Activated naive CD8-positive, alpha-beta T cell treated with anti-CD3 and anti-CD28 coated beads, Interleukin-2, amount 10 ng/mL, durations not matched to agents 7 days and 5 days (primary cell): Measurements from ENCODE around the gene MPND. TPM values are rescaled to one million over a fixed set of nuclear protein-coding genes. Genes with fewer than 3 reads are reported as not detected.

Experiments
- ATAC-seq: fragments of 150-1000 bp; cut with Tn5 transposase; one replicate; pipeline ENCODE4 v1.10.0; 2021; ENCODE audit warnings: low read depth, moderate library complexity
- POLR2A ChIA-PET: fragments of 350-600 bp; sonication (Branson Sonifier 250); formaldehyde crosslinking; loops from one replicate; lab custom pipeline; 2021; ENCODE audit warnings: antibody characterized with exemption; lab: Charles Lee
- DNase-seq: peaks from one replicate; pipeline ENCODE4 v3.0.0; 2021
- H3K27ac Mint-ChIP-seq: one replicate; pipeline ENCODE4 v1.8.0; 2022; ENCODE audit warnings: mild to moderate bottlenecking, mixed read lengths
- H3K27me3 Mint-ChIP-seq: one replicate; pipeline ENCODE4 v1.8.0; 2022; ENCODE audit warnings: mild to moderate bottlenecking, moderate library complexity, mixed read lengths
- H3K36me3 Mint-ChIP-seq: one replicate; pipeline ENCODE4 v1.8.0; 2021; ENCODE audit warnings: mild to moderate bottlenecking, mixed read lengths
- H3K4me1 Mint-ChIP-seq: one replicate; pipeline ENCODE4 v1.8.0; 2021; ENCODE audit warnings: mixed read lengths
- H3K4me3 Mint-ChIP-seq: one replicate; pipeline ENCODE4 v1.8.0; 2022; ENCODE audit warnings: mild to moderate bottlenecking, moderate library complexity, mixed read lengths
- H3K9me3 Mint-ChIP-seq: one replicate; pipeline ENCODE4 v1.8.0; 2021; ENCODE audit warnings: mixed read lengths
- total RNA-seq, 2 experiments: library from RNA; stranded (reverse); gene quantifications; one replicate each; pipeline ENCODE4 v1.2.3, GENCODE V29; 2021

Gene MPND
- total RNA-seq, result 10 to 100 TPM; 23.7 to 26.2 TPM

- Mint-ChIP-seq H3K27ac (peak within 1 kb of the TSS; percentile 95), H3K4me1 (peaks cover 15% of the 10 kb centered on the region), H3K27me3 (no peaks in the 10 kb centered on the region), H3K9me3 (no peaks in the 10 kb centered on the region), H3K36me3 (peaks cover 15% of the 10 kb centered on the region), H3K4me3 (peak within 1 kb of the TSS; percentile 91)
- peak; percentile 99 for DNase-seq
- peak; percentile 61 for ATAC-seq
- POLR2A ChIA-PET, result interaction anchor here (0.5 to 3.6 kb wide), 27 partner anchors 9 to 846 kb away, joined by 3 to 30 read pairs (median 6); partner anchors contain the start of genes CHAF1A, FSD1, HDGFL2 and SHD
Measured at GRCh38 chr19:4343370-4344307, at the start of gene MPND. TSS of gene MPND (plus strand) at chr19:4343562. CDS start at chr19:4343594, 32 bp downstream.

DNA sequence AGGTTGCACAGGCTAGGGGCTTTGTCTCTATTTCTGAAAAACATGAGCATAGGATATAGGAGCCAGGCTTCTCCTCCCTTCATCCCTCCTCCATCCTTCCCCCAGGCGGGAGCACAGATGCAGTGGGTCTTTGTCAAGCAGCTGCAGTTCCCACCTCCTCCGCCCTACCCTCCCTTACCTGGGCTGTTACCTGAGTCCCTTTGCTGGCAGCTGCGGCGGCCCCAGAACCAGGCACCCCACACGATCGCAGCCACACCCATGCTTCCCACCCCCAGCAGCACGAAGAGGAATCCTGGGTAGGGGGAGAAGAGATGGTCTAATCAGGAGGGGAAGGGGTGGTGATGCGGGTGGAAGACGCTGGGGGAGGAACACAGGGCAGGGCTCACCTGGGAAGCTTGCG lies 49.0 kb upstream of the MPND start:
- ATAC-seq, result no peak
- H3K27ac Mint-ChIP-seq, result no peak overlapping the region
- H3K4me3 Mint-ChIP-seq, result no peak overlapping the region
- H3K4me1 Mint-ChIP-seq, result peaks cover 5% of the 10 kb centered on the region
- no peaks in the 10 kb centered on the region for H3K36me3 Mint-ChIP-seq
- POLR2A ChIA-PET, result interaction anchor here (0.5 kb wide), 1 partner anchor 8 kb away, joined by 8 read pairs; no protein-coding TSS in a partner anchor
- no peaks in the 10 kb centered on the region for H3K27me3 Mint-ChIP-seq
- DNase-seq, result no peak
- H3K9me3 Mint-ChIP-seq, result no peaks in the 10 kb centered on the region

DNA sequence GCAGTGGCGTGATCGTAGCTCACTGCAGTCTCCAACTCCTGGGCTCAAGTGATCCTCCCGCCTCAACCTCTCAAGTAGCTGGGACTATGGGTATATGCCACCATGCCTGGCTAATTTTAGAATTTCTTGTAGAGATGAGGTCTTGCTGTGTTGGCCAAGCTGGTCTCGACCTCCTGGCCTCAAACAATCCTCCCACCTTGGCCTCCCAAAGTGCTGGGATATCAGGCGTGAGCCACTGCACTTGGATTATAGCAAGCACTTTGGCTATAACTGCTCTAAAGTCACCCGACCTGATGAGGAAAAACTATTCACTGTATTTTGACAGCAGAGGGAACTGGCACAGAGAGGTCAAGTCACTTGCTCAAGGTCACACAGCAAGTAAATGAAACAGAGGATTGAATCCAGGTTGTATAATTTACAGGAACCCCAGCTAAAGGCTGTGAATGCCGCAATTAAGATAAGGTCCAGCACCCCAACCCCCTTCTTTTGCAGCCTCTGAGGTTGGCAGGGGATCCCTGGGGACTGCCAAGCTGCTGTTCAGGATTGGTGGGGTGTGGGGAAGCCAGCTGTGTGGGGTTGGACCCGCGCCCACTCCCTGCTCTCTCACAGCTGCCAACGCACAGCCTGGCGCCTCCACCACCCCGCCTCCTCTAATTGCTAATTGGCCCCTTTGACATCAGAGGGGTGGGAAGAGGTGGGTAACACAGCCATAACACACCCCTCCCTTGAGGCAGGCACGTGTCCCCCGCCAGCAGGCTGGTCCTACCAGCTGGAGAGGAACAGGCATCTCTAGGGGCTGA lies 47.2 kb upstream of the MPND start:
- DNase-seq (no peak), ATAC-seq (no peak)
- POLR2A ChIA-PET, result no interaction called here
- Mint-ChIP-seq H3K9me3 (no peaks in the 10 kb centered on the region), H3K4me1 (peaks cover 13% of the 10 kb centered on the region), H3K36me3 (peaks cover 3% of the 10 kb centered on the region), H3K4me3 (no peak overlapping the region), H3K27me3 (no peaks in the 10 kb centered on the region), H3K27ac (no peak overlapping the region)

DNA sequence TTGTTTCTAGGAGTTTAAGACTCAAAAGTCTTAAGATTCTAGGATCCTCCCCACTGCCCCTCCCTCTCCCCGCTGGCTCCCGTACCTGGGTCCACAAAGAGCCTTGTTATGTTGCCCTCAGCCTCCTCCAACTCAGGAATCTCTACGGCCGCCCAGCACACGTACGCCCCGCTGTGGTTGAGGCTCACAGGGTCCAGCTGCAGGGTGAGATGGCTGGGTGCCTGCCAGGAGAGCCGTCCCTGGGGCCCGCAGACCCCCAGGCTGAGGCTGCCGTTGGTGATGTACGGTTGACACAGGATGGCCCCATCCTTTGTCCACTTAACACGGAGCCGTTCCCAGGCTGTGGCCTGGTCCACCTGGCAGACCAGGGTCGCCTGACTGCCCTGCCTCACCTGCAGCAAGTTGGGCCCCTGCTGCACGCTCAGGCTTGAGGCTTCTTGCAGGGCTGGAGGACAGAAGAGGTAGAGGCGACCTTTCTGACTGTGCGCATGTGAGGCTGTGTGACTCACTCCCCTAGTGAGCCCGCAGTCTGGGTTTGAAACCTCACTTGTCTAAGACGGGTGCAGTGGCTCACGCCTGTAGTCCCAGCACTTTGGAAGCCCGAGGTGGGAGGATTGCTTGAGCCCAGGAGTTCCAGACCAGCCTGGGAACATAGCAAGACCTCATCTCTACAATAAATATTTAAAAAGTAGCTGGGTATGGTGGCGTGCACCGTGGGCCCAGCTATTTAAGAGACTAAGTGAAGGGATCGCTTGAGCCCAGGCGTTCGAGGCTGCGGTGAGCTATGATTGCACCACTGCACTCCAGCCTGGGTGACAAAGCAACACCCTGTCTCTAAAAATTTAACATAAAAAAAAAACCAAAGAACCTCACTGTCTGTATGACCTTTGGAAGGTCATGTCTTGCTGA lies 45.2 kb upstream of the MPND start:
- POLR2A ChIA-PET, result no interaction called here
- Mint-ChIP-seq H3K9me3 (no peaks in the 10 kb centered on the region), H3K4me3 (no peak overlapping the region), H3K27me3 (no peaks in the 10 kb centered on the region), H3K4me1 (peaks cover 22% of the 10 kb centered on the region), H3K36me3 (peaks cover 4% of the 10 kb centered on the region), H3K27ac (no peak overlapping the region)
- ATAC-seq (peak; percentile 40), DNase-seq (no peak)

- Mint-ChIP-seq H3K36me3 (peaks cover 4% of the 10 kb centered on the region), H3K4me3 (peak overlapping the region; percentile 21), H3K27me3 (no peaks in the 10 kb centered on the region), H3K27ac (peak overlapping the region; percentile 74), H3K4me1 (peaks cover 27% of the 10 kb centered on the region), H3K9me3 (no peaks in the 10 kb centered on the region)
- DNase-seq (no peak), ATAC-seq (no peak)
- POLR2A ChIA-PET, result interaction anchor here (1.2 to 2.1 kb wide), 2 partner anchors 20 to 44 kb away, joined by 4 to 8 read pairs; partner anchors contain the start of gene MPND
Measured at GRCh38 chr19:4298810-4299550, 44.4 kb upstream of the MPND start.

GRCh38 chr19:4300589-4300988 lies 42.8 kb upstream of the MPND start:
- ATAC-seq, result no peak
- POLR2A ChIA-PET, result interaction anchor here (2.1 kb wide), 1 partner anchor 42 kb away, joined by 8 read pairs; the partner anchor contains the start of gene MPND
- Mint-ChIP-seq H3K27me3 (no peaks in the 10 kb centered on the region), H3K4me1 (peaks cover 31% of the 10 kb centered on the region), H3K9me3 (no peaks in the 10 kb centered on the region), H3K36me3 (peaks cover 4% of the 10 kb centered on the region), H3K4me3 (peak overlapping the region; percentile 85), H3K27ac (peak overlapping the region; percentile 84)
- no peak for DNase-seq

DNA sequence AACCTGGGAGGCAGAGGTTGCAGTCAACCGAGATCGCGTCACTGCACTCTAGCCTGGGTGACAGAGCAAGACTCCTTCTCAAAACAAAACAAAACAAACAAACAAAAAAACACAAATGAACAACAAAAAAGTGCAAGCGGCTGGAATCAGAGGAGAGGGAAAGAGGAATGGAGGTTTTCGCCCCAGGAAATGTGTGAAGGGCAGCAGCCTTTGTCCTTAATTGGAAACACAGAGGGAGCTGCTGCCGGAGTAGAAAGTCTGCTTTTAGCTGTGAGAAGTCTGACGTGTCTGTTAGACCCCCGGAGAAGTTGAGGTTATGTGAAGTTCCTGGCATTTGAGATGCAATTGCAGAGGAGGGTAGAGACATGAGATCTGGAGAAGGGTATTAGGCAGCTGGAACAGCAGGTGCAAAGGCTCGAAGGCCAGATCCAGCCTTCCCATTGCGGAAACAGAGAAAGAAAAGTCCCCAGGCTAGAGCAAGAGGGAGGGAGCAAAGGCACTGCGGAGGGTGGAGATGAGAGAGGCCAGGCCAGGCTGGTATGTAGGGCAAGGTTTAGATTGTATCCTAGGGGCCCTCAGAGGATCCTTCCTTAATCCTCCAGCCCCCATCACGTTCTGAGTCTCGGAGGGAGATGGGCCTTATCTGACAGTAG lies 41.6 kb upstream of the MPND start:
- Mint-ChIP-seq H3K27ac (peak overlapping the region; percentile 88), H3K4me3 (peak overlapping the region; percentile 85), H3K4me1 (peaks cover 31% of the 10 kb centered on the region), H3K9me3 (no peaks in the 10 kb centered on the region), H3K27me3 (no peaks in the 10 kb centered on the region), H3K36me3 (peaks cover 6% of the 10 kb centered on the region)
- ATAC-seq (peak; percentile 25), DNase-seq (no peak)
- POLR2A ChIA-PET, result interaction anchor here (0.7 to 2.1 kb wide), 4 partner anchors 26 to 54 kb away, joined by 3 to 6 read pairs (median 4); partner anchors contain the start of gene MPND

GRCh38 chr19:4302243-4302640 lies 41.1 kb upstream of the MPND start, which contains the start of gene TMIGD2:
TSS of gene TMIGD2 (minus strand) at chr19:4302389. CDS start at chr19:4302385, 4 bp downstream.
- POLR2A ChIA-PET, result interaction anchor here (0.5 to 2.1 kb wide), 7 partner anchors 8 to 103 kb away, joined by 3 to 9 read pairs (median 5); partner anchors contain the start of gene MPND

DNA sequence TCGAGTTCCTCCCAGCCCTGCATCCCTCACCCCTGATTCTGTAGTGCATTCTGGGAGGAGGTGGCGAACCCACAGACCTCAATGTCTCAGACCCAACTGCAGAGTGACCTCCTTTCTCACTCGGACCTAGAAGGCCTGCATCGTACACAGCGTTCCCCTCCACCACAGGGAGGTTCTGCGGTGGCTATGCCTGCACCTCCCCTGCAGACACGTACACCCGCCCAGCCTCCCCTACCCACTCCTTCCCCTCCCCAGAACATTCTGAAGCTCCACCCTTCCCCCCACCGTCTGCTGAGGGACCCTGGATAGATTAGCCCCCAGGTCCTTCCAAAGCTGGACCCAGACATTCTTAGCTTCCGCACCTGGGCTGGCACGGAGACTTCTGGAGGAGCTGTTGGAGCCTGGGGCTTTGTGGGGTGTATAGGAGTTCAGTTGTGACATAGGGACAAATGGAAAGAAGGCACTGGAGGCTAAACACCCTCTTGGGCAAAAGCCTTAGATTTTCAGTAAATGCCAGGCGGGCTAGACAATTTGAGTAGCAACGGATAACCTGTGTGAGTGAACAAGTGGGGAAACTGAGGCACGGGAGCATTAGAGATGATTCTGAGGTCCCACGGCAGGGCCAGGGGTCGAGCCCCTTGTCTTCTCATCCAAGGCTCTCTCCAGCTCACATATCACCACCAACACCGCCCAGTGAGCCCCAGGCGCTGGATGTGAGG lies 39.4 kb upstream of the MPND start:
- no peak for DNase-seq

More at GRCh38 chr19:4302243-4302640, 41.1 kb upstream of the MPND start, which contains the start of gene TMIGD2:
- Mint-ChIP-seq H3K9me3 (no peaks in the 10 kb centered on the region), H3K4me1 (peaks cover 31% of the 10 kb centered on the region), H3K27ac (peak within 1 kb of the TSS; percentile 88), H3K36me3 (peaks cover 10% of the 10 kb centered on the region), H3K27me3 (no peaks in the 10 kb centered on the region), H3K4me3 (peak within 1 kb of the TSS; percentile 85)
- DNase-seq (no peak), ATAC-seq (peak; percentile 20)

GRCh38 chr19:4304538-4305256 lies 38.7 kb upstream of the MPND start, which contains the start of gene FSD1:
TSS of gene FSD1 (plus strand) at chr19:4304598. CDS start at chr19:4304747, 149 bp downstream.
- peaks cover 23% of the 10 kb centered on the region for H3K4me1 Mint-ChIP-seq
- DNase-seq (peak; percentile 92), ATAC-seq (peak; percentile 80)
- H3K27me3 Mint-ChIP-seq, result no peaks in the 10 kb centered on the region
- H3K4me3 Mint-ChIP-seq, result peak within 1 kb of the TSS; percentile 71
- H3K9me3 Mint-ChIP-seq, result no peaks in the 10 kb centered on the region
- peak within 1 kb of the TSS; percentile 88 for H3K27ac Mint-ChIP-seq
- POLR2A ChIA-PET, result interaction anchor here (0.5 to 1.7 kb wide), 7 partner anchors 15 to 224 kb away, joined by 4 to 8 read pairs (median 5); partner anchors contain the start of genes MPND and STAP2
- peaks cover 14% of the 10 kb centered on the region for H3K36me3 Mint-ChIP-seq

More for the DNA sequence above, 39.4 kb upstream of the MPND start:
- H3K4me3 Mint-ChIP-seq, result peak overlapping the region; percentile 62
- ATAC-seq, result no peak
- no peaks in the 10 kb centered on the region for H3K9me3 Mint-ChIP-seq
- POLR2A ChIA-PET, result interaction anchor here (0.5 to 2.1 kb wide), 8 partner anchors 16 to 224 kb away, joined by 4 to 8 read pairs (median 5); partner anchors contain the start of genes MPND and STAP2
- peak overlapping the region; percentile 81 for H3K27ac Mint-ChIP-seq
- peaks cover 10% of the 10 kb centered on the region for H3K36me3 Mint-ChIP-seq
- no peaks in the 10 kb centered on the region for H3K27me3 Mint-ChIP-seq
- peaks cover 29% of the 10 kb centered on the region for H3K4me1 Mint-ChIP-seq
